Activated gamma-delta T cell treated with anti-CD3 and anti-CD28 coated beads, Interleukin-2, amount 50 U/mL, for 16 hours (primary cell): ENCODE data around the gene RIPOR2.

Experiments
- DNase-seq: peaks from one replicate; pipeline ENCODE4 v3.0.0-alpha.2; 2020; ENCODE audit warnings: low read depth

The RIPOR2 gene, protein sequence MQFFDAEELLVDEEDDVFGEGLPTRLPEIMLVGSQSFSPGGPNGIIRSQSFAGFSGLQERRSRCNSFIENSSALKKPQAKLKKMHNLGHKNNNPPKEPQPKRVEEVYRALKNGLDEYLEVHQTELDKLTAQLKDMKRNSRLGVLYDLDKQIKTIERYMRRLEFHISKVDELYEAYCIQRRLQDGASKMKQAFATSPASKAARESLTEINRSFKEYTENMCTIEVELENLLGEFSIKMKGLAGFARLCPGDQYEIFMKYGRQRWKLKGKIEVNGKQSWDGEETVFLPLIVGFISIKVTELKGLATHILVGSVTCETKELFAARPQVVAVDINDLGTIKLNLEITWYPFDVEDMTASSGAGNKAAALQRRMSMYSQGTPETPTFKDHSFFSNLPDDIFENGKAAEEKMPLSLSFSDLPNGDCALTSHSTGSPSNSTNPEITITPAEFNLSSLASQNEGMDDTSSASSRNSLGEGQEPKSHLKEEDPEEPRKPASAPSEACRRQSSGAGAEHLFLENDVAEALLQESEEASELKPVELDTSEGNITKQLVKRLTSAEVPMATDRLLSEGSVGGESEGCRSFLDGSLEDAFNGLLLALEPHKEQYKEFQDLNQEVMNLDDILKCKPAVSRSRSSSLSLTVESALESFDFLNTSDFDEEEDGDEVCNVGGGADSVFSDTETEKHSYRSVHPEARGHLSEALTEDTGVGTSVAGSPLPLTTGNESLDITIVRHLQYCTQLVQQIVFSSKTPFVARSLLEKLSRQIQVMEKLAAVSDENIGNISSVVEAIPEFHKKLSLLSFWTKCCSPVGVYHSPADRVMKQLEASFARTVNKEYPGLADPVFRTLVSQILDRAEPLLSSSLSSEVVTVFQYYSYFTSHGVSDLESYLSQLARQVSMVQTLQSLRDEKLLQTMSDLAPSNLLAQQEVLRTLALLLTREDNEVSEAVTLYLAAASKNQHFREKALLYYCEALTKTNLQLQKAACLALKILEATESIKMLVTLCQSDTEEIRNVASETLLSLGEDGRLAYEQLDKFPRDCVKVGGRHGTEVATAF

DNA sequence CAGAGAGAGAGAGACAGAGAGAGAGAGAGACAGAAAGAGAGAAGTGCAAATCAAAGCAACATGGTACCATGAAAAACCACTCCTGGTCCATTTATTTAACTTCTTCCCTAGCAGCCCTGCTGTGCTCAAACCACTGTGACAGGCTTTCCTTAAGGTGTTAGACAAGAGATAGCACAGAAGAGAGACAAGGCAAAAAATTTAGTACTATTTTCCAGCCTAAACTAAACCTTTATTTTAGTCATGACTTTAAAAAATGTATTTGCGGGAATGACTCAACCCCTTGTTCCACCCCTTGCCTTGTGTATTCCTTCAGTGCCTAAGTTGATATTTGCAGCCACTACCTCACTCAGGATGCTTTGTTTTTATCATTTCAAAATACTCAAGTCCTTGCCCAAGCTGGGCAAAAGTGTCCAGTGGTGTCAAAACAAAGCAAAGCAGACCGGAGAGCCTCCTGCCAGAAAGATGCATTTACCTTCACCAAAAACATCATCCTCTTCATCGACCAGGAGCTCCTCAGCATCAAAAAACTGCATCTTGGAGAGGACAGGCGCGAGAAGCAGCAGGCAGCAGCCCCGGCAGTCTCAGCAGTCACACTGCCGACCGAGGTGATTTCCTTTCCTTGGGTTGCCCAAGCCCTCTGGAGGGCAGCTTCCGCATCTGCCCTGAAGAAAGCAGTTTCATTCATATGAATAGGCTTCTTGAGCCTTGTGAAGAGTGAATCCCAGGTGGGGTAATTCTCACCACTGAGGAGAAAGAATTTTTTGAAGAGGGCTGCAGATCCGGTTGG lies at the start of gene RIPOR2:
Gene RIPOR2 (minus strand): TSS at position 595 of the 787 bp plus-strand sequence. CDS start 62 bp downstream, at position 533.
- peak; percentile 59 for DNase-seq

DNA sequence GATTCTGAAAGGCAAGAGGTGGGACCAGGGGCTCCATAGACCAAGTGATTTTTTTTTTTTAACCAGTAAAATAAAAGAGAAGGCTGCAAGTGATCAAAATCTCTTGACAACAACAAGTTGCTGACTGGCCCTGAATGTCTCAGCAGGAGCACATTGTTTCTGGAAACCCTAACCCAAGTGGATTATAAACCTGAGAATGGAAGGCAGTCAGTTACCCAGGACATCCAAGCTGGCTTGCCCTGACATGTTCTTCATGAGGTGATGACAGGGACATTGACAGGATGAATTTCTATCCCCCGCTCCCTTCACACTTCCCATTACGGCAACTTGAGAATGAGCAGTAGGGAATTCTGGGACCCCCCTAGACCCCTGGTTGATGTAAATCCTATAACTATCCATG lies 49.6 kb upstream of the RIPOR2 start:
- DNase-seq: no peak

DNA sequence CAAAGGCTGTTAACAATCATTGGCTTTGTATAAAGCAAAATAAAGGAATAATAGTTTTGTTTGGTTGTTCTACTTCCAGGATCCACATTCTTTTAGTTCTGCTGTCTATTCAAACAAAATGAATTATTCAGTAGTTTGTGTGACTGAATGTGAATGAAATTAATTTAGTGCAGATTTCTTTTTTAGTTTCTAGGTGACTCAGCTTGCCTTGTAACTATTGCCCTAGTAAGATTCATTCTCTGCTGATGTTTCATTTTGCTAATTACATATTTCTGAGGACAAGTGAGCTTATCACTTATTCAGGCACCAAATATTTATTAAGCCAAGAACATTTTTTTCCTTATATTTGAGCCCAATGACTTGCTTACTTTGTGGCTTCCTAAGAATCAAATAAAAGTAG lies 46.5 kb upstream of the RIPOR2 start:
- DNase-seq: no peak

DNA sequence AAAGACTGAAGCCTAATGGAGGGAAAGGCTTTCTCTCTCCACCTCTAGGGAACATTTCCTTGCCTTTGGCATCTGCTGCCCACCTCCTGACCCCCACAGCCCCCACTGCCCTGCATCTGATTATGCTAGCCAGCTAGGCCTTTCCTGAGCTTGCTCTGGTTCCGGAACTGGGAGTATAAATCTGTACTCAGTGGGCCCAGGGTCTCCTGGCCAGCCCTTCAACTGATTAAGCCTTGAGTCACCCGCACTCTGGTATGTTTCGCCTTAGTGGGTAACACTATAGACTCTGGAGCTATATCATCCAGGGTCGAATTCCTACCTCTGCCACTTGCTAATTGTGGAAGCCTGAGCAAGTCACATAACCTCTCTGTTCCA lies 45.6 kb upstream of the RIPOR2 start:
- DNase-seq: no peak

DNA sequence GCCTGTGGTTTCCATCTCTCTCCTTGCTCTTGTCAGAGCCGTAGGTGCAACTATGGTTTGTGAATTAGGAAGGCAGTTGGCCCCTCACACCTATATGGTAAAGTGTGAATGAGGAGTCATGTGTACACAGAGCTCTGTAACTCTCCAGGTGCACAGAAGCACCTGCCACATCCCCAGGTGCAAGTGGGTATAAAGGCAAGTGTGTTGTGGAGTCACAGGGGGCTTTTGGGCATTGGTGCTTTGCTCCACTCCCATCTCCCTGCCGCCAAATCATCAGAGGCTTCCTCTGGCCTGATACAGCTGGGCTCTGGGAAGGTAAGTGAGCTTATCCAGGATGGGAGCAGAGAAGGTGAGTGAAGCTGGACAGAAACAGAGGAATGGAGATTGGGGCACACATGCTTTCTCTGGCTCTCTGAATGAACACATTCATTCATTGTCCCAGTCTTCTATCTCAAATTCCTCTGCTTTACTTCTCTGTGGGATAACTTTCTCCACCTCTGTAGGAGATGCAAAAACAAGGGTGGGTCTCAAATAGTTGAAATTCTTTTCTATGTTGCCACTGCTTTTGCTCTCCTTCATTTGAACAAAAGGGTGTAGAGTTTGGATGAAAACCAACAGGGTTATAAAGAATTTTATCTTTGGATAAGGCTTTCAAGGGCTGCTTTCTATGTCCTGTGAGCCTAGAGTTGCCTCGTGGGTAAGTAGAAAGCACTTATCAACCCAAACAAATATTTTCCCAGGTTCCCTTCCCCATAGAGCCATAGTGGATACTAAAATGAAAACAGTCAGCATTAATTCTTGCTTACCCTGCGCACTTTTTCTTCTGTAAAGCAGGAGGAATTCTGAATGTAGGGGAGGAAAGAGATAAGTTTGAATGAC lies 45.0 kb upstream of the RIPOR2 start:
- no peak for DNase-seq

DNA sequence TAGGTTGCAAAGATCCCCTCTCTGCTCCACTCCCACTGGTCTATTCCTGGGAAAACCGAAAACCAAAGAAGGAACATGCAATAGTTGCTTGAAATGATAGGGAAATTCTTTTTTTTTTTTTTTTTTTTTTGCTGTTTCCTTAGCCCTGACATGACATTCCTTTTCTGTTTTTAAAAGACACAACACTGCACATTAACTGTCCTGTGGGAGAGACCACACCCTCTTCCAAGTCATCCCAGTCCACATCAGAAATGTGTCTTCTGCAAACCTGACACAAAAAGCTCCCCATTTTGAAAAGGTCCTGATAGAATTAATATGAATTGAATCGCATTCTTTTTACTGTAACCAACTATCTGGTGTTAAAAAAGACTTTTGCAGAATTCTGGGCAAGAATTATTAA lies 43.4 kb upstream of the RIPOR2 start:
- no peak for DNase-seq

DNA sequence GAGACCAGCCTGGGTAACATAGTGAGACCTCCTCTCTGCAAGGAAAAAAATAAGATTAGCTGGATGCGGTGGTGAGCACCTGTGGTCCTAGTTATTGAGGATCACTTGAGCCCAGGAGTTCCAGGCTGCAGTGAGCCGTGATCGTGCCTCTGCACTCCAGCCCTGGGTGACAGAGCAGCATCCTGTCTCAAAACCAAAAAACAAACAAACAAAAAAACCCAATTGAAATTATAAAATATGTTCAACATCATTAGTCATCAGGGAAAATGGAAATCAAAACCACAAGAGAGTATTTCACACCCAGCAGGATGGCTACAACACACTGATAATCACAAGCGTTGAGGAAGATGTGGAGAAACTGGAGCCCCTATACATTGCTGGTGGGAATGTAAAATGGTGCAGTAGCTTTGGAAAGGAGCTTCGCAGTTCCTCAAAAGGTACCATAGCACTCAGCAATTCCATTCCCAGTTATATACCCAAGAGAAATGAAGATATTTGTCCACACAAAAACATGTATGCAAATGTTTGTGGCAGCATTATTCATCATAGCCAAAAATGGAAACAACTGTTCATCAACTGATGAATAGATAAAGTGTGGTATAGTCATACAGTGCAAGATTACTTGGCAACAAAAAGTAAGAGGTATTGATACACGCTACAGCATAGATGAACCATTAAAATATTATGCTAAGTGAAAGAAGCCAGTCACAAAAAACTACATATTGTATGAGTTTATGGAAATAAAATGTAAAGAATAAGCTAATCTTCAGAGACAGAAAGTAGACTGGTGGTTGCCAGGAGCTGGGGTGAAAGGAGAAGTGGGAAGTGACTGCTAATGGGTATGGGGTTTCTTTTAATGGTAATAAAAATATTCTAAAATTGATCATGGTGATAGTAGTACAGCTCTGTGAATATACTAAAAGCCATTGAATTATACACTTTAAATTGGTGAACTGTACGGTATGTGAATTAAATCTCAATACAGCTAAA lies 38.7 kb upstream of the RIPOR2 start:
- no peak for DNase-seq

DNA sequence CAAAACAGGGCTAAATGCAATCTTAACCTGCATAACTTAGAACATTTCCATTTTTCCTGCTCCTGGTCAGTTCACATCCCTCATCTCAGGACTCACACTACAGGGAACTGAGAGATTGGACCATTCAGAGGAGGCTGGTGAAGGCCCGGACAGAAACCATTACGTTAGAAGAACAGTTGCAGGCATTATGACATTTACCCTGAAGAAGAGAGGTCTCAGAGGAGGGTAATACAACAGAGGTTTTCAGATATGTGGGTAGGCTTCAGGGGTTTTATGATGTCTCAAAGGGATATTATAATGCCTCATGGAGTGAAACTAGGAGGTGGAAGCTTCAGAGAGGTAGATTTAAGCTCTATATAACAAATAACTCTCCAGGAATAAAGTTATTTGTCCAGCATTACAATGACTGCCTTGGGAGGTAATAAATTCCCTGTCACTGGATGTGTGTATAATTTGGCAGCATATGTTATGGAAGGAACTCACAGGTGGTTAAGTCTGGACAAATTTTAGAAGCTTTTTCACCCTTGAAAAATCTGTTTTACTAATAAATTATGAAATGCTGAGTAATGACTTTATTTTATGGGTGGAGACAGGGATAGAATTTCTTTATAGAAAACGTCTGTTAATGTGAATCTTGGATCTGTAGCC lies 36.7 kb upstream of the RIPOR2 start:
- DNase-seq: no peak

DNA sequence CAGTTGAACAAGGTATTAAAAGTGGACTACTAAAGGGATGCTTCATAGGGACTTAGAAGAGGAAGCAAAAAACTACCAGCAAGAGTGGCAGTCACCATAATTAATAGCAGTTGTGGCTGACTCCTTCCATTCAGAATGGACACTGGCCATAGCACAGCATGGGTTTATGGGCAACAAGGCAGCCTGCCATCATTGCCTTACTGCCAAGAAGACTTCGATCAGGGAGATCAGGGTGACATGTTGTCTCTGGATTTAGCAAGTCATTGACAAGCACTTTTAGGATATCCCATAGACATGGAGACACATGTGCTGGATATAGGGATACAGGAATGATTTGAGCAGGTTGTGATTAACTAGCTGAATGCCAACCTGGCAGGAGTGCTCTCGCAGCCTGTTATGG lies 35.3 kb upstream of the RIPOR2 start:
- no peak for DNase-seq

DNA sequence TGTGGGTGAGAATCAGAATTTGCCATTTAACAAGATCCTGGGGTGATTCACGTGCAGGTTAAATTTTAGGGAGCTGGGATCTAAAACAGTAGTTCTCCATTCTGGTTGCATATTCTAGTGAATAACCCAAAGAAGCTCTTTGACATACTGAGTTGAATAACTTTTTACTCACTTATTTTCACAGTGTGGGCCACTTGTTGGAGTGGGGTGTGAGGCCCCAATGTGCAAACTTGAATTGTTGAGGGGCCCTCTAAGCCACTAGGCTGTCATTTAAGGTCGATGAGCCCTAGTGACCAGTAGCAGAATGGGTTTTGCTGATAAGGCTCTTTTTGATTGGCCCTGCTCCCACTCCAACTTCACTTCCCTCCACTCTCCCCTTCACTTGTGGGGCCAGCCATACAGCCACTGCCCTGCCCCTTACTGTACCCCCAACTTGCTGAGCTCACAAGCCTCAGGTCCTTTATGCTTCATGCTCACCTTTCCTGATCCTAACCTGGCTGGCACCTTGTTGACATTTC lies 33.6 kb upstream of the RIPOR2 start:
- DNase-seq: no peak

DNA sequence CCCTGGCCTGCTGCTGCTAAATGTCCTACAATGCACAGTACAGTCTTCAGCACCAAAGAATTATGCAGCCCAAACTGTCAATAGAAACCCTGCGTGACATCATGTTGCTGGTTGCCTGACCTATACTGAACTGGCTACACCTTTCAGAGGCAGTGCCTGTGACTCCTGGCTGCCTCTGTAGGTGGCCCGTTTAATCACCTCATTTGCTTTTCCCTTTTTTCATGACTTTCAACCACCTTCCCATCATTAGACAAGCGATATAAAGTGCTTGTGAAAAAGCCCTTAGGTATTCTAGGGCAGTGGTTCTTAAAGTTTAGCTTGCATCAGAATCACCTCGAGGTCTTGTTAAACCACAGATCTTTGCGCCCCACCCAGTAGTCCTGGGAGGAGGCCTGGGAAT lies 33.0 kb upstream of the RIPOR2 start:
- DNase-seq: no peak

DNA sequence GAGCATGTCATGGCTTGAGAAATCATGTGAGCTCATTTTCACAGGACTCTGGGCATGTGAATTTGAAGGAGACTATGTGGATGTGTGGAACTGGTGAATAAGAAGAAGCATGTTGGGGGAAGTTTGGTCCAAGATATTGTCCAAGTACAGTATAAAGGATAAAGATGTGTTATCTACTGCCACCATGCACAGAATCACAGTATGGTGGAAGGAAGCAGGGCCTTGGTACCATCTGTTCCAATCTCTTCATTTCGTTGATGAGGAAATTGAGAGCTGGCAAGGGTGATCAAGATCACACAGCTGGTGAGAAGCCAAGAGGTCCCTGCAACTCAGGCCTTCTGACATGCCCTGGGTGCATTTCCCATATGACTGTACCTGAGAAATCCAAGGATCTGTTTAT lies 31.5 kb upstream of the RIPOR2 start:
- DNase-seq: no peak

DNA sequence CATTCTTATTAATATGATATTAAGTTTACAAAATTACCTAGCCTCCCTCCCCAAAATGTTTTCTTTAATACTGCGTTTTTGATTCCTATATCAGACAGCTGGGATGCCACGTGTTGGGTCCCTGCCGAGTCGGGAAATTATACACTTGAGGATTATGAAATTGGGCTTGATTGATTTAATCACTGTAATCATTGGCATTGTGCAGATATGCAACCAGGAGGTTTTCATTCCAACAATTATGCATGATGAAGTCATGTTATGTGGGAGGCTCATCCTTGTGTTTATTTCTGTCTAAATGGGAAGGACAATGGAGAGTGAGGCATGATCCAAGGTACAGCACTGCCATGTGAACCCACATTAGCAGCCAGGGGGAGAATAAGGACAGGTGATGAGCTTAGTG lies 30.6 kb upstream of the RIPOR2 start:
- no peak for DNase-seq

DNA sequence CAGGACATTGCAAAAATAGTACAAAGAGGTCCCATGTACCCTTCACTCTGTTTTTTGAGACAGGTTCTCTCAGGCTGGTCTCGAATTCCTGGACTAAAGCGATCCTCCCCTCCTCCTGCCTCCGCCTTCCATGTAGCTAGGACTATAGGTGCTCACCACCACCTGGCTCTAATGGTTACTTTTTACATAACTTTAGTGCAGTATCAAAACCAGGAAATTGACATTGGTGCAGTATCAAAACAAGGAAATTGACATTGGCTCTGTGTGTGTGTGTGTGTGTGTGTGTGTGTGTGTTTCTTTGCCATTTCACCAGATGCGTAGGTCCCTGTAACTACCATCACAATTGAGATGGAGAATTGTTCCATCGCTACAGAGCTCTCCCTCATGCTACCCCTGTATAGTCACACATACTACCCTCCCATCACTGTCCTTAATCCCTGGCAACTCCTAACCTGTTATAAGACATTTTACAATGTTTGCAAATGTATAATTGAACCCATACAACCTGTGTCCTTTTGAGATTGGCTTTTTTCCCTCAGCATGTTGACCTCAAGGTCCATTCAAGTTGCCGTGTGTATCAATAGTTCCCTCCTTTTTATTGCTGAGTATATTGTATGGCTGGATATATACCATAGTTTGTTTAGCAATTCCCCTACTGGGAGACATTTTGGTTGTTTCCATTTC lies 28.3 kb upstream of the RIPOR2 start:
- DNase-seq: no peak

DNA sequence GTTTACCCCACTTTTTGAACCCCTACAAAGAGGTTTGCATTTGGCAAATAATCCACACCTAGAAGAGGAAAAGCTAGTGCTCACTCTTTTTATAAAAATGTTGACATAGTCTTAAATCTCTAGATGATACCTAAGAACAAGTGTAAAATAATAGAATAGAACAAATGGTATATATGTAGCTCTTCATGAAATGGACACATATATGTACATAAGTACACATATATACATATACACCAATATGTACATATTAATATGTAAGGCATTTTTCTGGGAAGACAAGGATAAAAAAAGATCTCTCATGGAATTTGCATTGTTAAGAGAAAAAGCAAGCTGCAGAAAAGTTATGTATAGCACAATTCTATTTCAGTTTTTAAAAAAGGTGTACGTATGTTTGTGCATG lies 27.6 kb upstream of the RIPOR2 start:
- no peak for DNase-seq

DNA sequence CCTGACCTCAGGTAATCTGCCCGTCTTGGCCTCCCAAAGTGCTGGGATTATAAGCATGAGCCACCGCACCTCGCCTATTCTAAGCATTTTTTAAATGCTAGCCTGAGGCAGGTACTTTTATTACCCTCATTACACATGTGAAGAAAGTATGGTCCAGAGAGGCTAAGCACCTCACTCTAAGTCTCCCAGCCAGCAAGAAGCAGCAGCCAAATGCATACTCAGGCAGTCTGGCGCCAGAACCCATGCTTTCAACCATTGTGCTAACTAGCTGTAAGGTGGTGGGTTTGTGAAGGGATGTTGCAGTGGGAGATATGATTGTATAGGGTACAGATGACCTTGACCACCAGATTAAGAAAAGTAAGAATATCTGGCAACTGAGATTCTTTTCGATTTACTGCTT lies 26.1 kb upstream of the RIPOR2 start:
- DNase-seq: no peak

DNA sequence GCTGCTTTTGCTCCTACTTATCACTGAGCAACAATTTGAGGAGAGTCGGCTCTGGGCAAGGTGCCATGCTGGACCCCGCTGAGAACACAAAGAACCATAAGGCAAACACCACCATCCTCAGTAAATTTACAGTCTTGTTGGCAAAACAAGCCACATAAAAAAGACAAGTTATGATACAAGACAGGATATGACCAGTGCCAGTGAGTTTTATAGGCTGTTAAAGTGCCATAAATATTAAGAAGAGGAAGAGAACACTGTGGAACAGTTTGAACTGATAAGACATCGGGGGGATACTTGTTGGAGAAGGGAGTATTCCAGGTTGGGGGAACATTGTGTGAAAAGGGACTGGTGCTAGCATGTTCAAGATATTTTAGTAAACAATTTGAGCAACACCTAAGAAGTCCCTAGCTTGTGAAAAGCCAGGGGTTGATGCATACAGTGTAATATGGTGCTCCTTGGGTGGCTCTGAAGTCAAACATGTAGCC lies 25.3 kb upstream of the RIPOR2 start:
- no peak for DNase-seq

DNA sequence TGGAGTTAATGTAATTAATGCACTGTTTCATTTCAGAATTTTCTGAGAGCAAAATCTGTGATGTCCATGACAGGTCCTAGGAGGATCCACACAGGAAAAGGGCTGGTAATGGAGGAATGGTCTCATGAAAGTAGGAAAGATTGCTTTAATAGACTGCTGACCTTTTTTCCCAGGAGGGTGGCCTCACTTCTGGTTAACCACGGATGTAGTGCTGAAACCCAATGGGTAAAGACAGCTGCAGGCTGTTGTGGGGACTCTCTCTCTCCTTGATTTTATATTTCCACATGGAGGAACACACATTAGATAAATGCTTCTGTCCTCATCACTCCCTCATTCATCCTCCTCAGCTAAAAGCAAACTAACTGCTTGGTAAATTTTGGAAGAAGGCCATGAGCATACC lies 23.6 kb upstream of the RIPOR2 start:
- no peak for DNase-seq
